Measurements from ENCODE around the gene ERICH6. TPM values are rescaled to one million over a fixed set of nuclear protein-coding genes. Genes with fewer than 3 reads are reported as not detected.

ERICH6 gene
- total RNA-seq, 1 experiment from 2014 or later: not detected

DNA sequence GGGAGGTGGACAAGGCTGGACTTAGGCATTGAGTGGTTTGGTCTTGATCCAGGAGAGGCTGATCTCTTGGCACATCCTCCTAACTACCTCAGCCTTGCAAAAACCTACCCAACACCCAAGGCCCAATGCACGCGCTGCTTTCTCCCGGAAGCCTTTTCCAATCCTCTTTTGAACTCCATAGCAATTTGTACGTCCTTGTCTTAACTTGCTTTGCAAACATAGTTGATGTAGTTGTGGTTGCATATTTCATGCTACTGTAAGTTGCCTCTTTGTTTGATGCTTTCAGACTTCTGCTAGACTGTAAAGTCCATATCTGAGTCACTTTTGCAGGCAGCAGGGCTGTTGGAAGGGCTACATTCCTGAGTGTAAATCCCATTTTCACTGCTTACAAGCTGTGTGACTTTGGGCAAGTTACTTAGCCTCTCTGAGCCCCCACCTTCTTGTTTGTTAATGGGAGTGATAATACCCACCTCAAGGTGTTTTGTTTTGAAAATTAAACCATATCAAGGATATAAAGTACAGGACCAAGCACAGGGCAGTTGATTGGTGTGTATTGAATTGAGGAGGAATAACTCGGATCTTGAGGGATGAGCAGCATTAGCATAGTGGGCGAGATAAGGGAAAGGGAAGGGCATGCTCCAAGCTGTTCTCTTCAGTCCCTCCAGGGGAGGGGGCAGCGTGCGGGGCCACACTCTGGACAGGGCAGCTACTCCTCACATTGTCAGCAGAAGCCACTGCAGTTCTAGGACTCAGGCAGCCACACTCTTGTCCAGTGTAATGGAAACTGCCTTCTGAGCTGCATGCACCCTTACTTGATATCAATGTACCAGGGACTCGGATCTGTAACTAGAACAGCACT is 30.4 kb upstream of the ERICH6 start:
- Histone ChIP-seq H3K4me1 (ENCODE audit: insufficient read depth, low read length) (peaks cover 6% of the 10 kb centered on the region; the same call in 1 of the 2 replicates), H2AFZ (ENCODE audit: low read length) (no peak overlapping the region), H3K9me2 (replicated peaks; ENCODE audit: low read length) (no peaks in the 10 kb centered on the region), H3K36me3 (ENCODE audit: low read depth, low read length) (no peaks in the 10 kb centered on the region), H3K9me3 (ENCODE audit: low read length) (no peaks in the 10 kb centered on the region), H3K27me3 (ENCODE audit: low read length) (no peaks in the 10 kb centered on the region), H3K79me2 (ENCODE audit: low read length) (no peaks in the 10 kb centered on the region), H3F3A (ENCODE audit: low read length, unreplicated experiment) (no peaks in the 10 kb centered on the region), H4K20me1 (ENCODE audit: low read length) (no peaks in the 10 kb centered on the region), H3K4me3 (ENCODE audit: low read length) (no peak overlapping the region), H3K27ac (ENCODE audit: low read length) (no peak overlapping the region), H3K9ac (ENCODE audit: low read length) (no peak overlapping the region), H3K4me2 (ENCODE audit: low read length) (no peak overlapping the region)
- CTCF ChIA-PET: no interaction called here
- intact Hi-C loops (cut with micrococcal nuclease): no loop called here
- no peak for DNase-seq
- TF ChIP-seq, protein P1, sequence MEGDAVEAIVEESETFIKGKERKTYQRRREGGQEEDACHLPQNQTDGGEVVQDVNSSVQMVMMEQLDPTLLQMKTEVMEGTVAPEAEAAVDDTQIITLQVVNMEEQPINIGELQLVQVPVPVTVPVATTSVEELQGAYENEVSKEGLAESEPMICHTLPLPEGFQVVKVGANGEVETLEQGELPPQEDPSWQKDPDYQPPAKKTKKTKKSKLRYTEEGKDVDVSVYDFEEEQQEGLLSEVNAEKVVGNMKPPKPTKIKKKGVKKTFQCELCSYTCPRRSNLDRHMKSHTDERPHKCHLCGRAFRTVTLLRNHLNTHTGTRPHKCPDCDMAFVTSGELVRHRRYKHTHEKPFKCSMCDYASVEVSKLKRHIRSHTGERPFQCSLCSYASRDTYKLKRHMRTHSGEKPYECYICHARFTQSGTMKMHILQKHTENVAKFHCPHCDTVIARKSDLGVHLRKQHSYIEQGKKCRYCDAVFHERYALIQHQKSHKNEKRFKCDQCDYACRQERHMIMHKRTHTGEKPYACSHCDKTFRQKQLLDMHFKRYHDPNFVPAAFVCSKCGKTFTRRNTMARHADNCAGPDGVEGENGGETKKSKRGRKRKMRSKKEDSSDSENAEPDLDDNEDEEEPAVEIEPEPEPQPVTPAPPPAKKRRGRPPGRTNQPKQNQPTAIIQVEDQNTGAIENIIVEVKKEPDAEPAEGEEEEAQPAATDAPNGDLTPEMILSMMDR (conservative IDR thresholded peaks at IDR 0.05; ENCODE audit: low read depth, low read length): no peak
- no peak for ATAC-seq
- POLR2A ChIA-PET (ENCODE audit: unreplicated experiment): no interaction called here
- no TSS peak for BruUV-seq (replicated peaks)

DNA sequence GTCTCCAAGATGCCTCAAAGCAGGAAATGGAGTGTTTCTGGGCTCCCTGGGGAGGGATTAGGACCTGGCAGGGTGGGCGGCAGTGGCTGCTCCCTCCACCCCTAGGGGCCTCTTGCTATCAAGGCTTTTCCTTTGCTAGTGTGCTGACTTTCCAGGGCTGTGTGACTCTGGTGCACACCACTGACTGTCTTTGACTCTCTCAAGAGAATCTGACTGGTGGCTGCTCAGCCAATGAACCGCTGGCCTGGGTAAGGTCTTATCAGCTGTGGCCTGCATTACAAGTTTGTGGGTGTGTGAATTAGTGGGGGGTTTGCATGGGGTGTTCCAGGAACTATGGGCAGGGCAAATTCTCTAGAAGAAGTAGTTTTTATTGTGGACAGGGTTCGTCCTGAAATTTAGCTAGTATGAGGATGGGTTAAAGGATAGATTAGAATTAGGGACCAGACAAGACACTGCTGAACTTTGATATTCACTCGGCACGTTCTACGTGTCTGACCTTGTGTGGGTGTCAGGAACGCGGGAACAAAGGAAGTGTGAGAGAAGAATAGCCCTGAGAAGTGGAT is 29.7 kb upstream of the ERICH6 start:
- DNase-seq (no peak), ATAC-seq (no peak)
- Histone ChIP-seq H3F3A (ENCODE audit: low read length, unreplicated experiment) (no peaks in the 10 kb centered on the region), H3K4me1 (ENCODE audit: insufficient read depth, low read length) (peaks cover 2% of the 10 kb centered on the region; the same call in 1 of the 2 replicates), H3K27ac (ENCODE audit: low read length) (no peak overlapping the region), H3K9me2 (replicated peaks; ENCODE audit: low read length) (no peaks in the 10 kb centered on the region), H3K36me3 (ENCODE audit: low read depth, low read length) (no peaks in the 10 kb centered on the region), H3K79me2 (ENCODE audit: low read length) (no peaks in the 10 kb centered on the region), H3K4me2 (ENCODE audit: low read length) (no peak overlapping the region), H3K4me3 (ENCODE audit: low read length) (no peak overlapping the region), H2AFZ (ENCODE audit: low read length) (no peak overlapping the region), H4K20me1 (ENCODE audit: low read length) (no peaks in the 10 kb centered on the region), H3K27me3 (ENCODE audit: low read length) (no peaks in the 10 kb centered on the region), H3K9me3 (ENCODE audit: low read length) (no peaks in the 10 kb centered on the region), H3K9ac (ENCODE audit: low read length) (no peak overlapping the region)
- CTCF ChIA-PET: no interaction called here
- intact Hi-C loops (cut with micrococcal nuclease): no loop called here
- TF ChIP-seq, protein P1 (conservative IDR thresholded peaks at IDR 0.05; ENCODE audit: low read depth, low read length): no peak
- TF ChIP-seq EZH2 (IDR thresholded peaks at IDR 0.05; ENCODE audit: low read length, unreplicated experiment): no peak
- no peak for TF ChIP-seq EZH2phosphoT487 (IDR thresholded peaks at IDR 0.05; ENCODE audit: borderline replicate concordance, low read length)
- POLR2A ChIA-PET (ENCODE audit: unreplicated experiment): no interaction called here
- BruUV-seq (replicated peaks): no TSS peak

All from PC-3 (cell line).